Erythroblast (primary cell): ENCODE data around the gene RFX6.

ENCODE experiments used
- GATA1 ChIP-seq: IDR thresholded peaks from 2 replicates; pipeline ENCODE4 v1.6.1; 2011; ENCODE audit warnings: low read depth, mild to moderate bottlenecking, control low read depth, low read length, moderate library complexity
- POLR2A ChIP-seq: IDR thresholded peaks from 2 replicates; pipeline ENCODE4 v1.6.1; 2011; ENCODE audit warnings: mild to moderate bottlenecking, low read length

DNA sequence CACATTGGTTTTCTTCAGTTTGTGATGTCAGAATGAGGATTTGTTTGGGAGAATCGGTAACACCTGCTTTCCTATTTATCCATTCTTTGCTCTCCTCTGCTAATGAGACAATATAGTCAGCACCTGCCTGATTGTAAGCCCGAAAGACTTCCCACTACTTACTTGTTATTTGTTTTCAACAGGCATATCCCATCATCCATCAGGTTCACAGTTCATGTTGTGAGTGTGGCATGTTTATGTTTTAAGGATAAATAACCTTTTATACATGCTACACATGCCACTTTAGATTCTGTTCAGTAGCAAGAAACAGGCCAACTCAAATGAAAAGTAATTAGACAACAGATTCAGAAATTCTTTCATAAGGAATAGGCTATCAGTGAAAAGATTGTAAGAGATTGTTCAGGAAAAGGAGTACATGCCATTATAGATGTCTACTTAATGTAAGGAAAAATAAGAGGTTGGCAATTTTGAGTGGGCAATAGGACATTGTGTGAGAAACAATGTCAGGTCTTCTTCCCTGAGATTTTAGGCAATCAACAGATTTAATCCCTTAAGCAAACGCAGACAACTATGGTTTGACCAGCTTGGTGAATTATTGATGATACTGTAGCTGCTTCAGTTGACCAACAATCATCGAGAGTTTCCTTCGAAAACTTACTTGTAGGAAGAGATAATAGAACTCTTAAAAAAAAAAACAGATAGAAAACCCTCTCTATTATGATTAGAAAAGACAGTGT, 40.3 kb upstream of the RFX6 start:
- TF ChIP-seq POLR2A (no peak), GATA1 (no peak)
